ENCODE measurements around the gene PLCXD3.

Gene PLCXD3

GRCh38 chr5:41277476-41278245 lies 232.7 kb downstream of the PLCXD3 start:
- no peak for DNase-seq

DNA sequence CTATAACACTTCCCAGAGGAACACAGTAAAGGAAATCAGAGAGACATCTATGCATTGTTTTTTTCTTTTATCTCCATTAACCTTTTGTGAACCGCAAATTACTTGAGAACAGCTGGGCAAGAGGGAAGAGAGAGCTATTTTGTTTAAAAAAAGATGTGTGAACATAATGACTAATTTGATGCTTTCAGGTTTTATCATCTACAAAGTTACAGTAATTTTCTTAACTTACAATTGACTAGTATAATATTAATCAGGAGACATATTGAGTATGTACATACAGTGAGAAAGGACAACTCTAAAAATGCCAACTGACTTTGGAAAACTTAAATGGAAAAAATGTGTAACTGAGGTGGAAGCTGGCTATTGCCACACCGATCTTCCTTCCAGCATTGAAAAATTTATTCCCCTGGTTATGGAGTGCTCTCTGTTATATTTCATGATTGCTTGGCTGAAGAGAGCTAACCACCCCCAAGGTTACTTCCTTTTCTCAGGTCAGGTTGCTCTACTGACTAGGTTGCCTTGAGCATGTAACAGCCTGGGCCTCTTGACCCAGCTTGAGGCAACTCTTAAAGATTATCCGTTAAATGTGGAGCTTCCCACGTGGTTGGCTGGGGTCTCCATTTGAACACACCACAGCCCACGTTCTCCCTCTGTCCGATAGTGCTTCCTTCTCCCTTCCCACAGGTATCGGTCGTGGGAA lies 234.4 kb downstream of the PLCXD3 start:
- no peak for DNase-seq

- no peak for DNase-seq
Measured at GRCh38 chr5:41270423-41271251, 239.8 kb downstream of the PLCXD3 start.

DNA sequence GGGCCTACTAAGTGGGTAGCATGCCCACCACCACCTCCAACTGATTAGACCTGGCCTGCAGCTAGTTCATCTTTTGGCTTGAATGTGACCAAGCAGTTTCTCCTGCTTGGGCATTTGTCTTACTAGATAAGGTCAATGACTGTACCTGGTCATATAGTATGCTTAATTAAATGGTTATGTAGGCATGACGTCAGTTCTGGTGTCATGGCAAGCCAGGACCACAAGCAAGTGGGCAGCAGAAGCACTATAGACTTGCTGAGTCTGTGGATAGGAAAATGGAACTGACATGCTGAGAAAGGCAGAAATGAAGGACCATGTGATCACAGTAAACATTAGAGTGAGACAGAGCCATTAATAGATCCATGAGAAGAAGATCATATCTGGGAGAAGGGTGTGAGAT lies 241.5 kb downstream of the PLCXD3 start:
- DNase-seq = no peak

DNA sequence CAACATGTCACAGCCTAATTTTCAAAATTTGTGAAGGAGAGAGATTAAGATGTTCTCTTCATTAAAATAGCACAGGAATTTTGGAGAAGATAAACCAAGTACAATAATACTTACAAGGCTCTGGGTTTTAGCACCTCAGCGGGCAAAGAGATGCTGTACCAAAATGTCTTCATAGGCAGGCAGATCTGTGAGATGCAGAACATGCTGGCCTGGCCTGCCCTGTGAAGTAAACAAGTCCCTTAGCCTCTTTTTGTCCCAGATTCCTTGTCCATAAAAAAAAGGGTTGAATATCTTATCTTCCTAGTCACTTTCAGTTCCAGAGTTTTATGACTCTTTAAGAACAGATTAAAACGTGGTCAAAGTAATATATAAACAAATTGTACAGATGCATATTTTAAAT lies 244.0 kb downstream of the PLCXD3 start:
- no peak for DNase-seq

DNA sequence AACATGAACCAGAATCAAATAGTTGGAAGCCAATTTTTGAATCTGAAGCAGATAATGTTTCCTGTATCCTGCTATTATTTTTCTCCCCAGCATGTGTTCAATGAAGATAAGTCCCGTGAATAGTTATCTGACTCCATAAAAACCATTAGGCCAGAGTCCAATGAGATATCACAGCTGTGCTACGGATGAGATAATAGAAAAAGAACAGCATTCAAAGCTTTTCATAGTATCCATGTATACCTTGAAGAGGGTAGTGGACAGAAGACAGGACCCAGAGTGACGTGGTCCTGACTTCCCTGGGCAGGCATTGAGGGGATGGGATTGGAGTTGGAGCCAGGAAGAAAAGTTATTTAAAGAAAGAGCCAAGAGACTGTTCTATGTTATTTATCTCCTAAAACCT lies 246.4 kb downstream of the PLCXD3 start:
- DNase-seq = no peak

GRCh38 chr5:41263335-41263734 lies 247.1 kb downstream of the PLCXD3 start:
- DNase-seq = no peak

Data from activated gamma-delta T cell (primary cell).